ENCODE measurements around the gene NXNL1.
A peak's percentile ranks its signal among the peaks of the same experiment; 100 is the strongest.

NXNL1 gene

DNA sequence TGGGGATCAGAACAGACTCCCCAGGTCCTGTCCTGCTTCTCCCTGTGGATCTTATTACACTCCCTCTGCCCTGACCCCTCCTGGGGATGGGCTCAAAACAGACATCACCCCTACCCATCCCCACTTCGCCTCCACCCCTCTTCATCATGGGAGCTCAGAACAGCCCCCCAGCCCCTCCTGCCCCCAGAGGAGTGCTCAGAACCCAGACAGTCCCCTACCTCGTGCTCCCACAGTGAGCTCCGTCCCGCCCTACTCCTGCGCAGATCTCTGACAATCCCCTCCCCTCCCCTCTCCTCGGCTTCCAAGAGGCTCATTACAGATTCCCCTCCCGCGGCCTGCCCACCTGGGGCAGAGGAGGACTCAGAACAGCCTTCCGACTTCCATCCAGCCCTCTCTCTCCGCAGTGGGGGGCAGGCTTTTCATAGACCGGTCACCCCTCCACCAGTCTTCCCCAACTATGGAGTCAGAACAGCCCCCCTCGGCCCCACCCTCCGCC, 6.1 kb downstream of the NXNL1 start:
- DNase-seq = no peak

DNA sequence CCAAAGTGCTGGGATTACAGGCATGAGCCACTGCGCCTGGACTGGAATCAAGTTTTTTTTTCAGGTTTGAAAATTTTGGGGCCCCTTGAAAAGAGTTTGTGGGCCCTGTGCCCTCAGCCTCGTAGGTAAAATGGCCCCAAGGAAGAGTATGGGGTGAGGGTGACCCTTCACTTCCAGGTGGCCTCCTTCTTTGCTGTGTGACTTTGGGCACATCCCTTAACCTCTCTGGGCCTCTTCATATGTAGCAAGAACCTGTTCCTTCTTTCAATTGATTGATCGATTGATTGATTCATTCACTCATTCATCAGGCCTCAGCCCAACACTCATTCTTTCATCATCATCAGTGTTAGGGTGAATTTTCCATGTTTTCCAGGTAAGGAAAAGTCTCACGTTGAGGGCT, 8.9 kb downstream of the NXNL1 start:
- DNase-seq = no peak

GRCh38 chr19:17450264-17451075, 10.3 kb downstream of the NXNL1 start:
- no peak for DNase-seq

DNA sequence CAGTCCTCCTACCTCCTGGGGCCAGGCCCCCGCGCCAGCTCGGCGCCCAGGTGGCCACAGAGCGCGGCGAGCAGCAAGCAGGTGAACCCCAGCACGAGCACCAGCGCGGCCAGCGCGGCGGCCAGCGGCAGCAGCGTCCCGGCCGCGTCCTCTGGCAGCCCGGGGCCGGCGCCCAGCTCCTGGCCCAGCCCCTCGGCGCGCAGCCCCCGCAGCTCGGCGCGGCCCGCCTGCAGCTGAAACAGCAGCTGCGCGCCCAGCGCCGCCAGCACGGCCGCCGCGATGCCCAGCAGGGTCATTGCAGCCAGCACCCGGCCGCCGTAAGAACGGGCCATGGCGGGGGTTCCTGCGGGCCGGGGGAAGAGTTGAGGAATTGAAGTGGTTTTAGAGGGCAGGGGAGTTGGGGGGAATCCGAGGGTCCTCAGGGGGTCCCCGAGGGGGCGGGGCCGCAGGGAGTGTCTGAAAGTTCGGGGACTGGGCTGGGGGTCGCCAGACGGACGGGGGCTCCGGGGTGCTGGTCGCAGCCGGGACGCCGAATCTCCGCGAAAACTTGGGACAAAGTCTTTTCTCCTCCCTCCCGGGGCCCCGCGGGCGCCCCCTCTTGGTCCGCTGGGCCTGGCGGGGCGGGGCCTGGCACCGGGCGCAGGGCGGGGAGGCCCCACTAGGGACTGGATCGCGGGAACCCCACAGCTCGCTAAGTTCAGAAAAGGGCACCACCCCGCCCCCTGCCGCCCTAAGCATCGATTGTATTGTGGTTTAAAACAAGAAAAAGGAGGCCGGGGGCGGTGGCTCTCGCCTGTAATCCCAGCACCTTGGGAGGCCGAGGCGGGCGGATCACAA, 12.4 kb downstream of the NXNL1 start, which contains the start of gene TMEM221:
TMEM221 (minus strand) TSS at position 538 of the 837 bp plus-strand sequence; CDS start at position 332, 206 bp downstream.
- DNase-seq = no peak

GRCh38 chr19:17447704-17448130, 13.0 kb downstream of the NXNL1 start:
- no peak for DNase-seq

GRCh38 chr19:17445526-17446165, 15.1 kb downstream of the NXNL1 start:
- no peak for DNase-seq

- DNase-seq = peak in 1 of 2 experiments; percentile 25
Measured at GRCh38 chr19:17441241-17442021, 19.3 kb downstream of the NXNL1 start.

DNA sequence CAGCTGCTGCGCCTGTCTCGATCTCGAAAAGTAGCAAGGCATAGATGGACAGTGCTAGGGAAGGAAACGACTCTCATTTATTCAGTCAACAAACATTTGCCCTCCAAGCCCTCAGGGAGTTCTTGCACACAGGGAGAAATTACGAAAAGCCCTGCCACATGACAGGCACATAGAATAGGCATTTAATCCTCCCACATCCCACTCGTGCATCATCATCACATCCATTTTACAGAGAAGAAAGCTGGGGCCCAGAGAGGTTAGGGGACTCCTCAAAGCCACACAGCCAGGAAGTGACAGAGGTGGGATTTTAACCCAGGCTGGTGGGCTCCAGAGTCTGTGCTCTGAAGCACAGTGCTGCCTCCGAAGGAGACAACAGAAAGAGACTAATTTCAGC, 23.9 kb downstream of the NXNL1 start:
- no peak for DNase-seq

GRCh38 chr19:17436094-17436873, 24.4 kb downstream of the NXNL1 start:
- DNase-seq = no peak

GRCh38 chr19:17435218-17435617, 25.5 kb downstream of the NXNL1 start:
- DNase-seq = no peak

GRCh38 chr19:17431417-17431816, 29.3 kb downstream of the NXNL1 start:
- no peak for DNase-seq

DNA sequence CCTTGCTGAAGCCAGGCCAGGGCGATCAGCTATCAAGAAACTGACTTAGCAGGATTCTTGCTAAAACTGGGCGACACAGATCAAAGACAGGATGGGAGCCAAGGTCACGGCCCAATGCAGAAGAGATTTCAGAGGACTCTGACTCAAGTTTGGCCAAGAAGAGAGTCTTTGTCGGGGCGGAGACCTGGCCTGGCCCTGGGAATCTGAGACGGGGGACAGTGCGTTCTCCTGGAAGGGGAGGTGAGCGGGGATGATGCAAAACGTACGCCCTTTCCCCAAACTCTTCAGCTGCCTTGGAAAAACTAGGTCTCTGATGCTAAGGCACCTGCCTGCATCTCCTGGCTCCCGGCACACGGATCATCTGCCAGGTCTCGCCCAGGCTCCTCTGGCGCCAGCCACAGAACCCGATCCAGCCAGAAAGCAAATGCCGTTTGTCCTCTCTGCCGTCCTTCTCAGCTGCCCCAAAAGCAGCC, 31.0 kb downstream of the NXNL1 start:
- DNase-seq = no peak

- peak in 1 of 2 experiments; percentile 38 for DNase-seq
Measured at GRCh38 chr19:17424743-17425365, 35.9 kb downstream of the NXNL1 start.

DNA sequence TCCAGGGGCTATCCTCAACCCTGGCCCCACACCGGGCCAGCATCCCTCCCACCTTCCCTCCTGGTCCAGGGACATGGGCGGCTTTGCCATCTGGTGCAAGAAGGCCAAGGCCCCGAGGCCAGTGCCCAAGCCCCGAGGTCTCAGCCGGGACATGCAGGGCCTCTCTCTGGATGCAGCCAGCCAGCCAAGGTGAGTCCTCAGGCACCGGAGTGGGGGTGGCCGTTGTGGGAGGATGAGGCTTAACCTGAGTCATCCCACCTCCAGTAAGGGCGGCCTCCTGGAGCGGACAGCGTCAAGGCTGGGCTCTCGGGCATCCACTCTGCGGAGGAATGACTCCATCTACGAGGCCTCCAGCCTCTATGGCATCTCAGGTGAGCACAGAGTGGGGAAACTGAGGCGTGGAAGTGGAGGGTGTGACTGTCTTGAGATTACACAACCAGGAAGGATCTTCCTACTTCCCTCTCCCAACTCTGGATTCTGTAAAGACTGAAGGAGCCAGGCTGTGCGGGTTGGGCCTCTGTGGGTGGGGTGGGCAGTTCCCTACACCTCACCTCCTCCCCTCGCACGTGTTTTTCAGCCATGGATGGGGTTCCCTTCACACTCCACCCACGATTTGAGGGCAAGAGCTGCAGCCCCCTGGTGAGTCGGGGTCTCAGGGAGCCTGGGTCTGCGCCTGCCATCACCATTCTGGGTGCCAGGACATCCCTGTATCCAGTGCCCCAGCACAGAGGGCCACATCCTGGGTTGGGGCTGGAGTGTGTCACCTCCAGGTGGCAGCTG, 37.1 kb downstream of the NXNL1 start:
- DNase-seq = no peak

DNA sequence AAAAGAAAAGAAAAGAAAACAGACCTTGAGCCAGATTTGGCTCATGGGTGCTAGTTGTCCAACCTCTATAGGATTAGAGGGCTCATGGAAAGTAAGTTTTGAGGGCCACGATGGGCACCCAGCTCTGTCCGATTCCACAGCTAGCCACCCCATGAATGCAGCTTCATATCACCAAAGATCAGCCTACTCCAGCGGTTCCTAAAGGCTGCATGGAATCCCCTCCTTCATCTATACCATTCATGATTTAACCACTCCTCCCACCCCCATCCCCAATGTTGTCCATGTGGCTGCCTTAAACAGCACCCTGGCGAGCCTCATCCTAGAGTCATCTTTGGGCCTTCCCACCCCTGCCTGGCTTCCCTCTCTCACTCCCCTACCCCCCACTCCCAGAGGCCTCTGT, 38.8 kb downstream of the NXNL1 start:
- no peak for DNase-seq

DNA sequence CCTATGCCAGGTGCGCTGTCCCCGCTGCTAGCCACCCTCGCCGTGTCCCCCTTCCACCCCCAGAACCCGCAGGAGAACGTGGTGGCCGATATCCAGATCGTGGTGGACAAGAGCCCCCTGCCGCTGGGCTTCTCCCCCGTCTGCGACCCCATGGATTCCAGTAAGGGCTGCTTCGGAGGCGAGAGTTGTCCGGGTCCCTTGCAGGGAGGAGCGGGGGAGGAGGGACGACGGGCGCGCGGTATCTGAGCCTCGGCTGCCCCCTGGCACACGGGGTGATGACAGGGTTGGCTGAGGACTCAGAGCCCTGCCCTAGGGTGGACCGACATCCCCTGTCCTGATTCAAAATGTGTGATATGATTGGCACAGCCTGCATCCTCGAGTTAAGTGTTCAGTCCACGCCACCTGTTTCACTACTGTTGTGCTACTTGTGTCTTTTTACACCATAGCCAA, 40.2 kb downstream of the NXNL1 start:
- DNase-seq = peak in 1 of 2 experiments; percentile 61

- peak; percentile 97 to 99 for DNase-seq
Measured at GRCh38 chr19:17419621-17420474, 40.9 kb downstream of the NXNL1 start, which contains the start of gene MVB12A. Gene MVB12A (plus strand): TSS chr19:17420047. CDS start chr19:17420136, 89 bp downstream.

GRCh38 chr19:17419154-17419620, 41.5 kb downstream of the NXNL1 start:
- no peak for DNase-seq

DNA sequence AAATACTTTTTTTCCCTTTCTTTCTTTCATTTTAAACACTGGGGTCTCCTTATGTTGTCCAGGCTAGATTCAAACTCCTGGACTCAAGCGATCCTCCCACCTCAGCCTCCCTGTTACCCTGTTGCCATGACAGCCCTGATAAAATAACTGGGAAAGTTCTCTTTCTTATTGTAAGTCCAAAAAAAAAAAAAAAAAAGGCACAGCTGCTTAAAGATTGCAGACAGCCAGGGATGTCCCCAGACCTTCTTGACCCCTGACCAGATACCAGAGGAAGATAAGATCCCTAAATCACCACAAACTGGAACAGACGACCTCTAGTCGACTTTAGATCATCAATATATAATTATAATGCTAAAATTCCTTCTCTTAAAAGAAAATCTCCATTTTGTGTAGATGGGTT, 42.0 kb downstream of the NXNL1 start:
- DNase-seq = no peak
